NCI-H460 (cell line): ENCODE measurements around the gene CTNNA1. TPM values are rescaled to one million over a fixed set of nuclear protein-coding genes. Genes with fewer than 3 reads are reported as not detected.
"Not testable (repeated sequence)": the region's sequence is repeated elsewhere in the genome, so short reads cannot be mapped to it uniquely, and the experiment has no call there.

ENCODE experiments used
- DNase-seq: peaks from one replicate; pipeline ENCODE4 v3.0.0-alpha.2; 2016; ENCODE audit warnings: low read depth; ENCODE audit errors: extremely low read depth
- total RNA-seq: library from RNA; depleted of rRNA; stranded (reverse); fragments of >200 nt; shearing (Covaris generic); gene quantifications from 2 replicates; pipeline ENCODE4 v1.2.3, GENCODE V29; 2014

The CTNNA1 gene
- total RNA-seq, 1 experiment from 2014 or later, result 337 TPM

GRCh38 chr5:138883211-138883610 lies 130.0 kb downstream of the CTNNA1 start:
- DNase-seq, result no peak

- no peak for DNase-seq
Observed at GRCh38 chr5:138884094-138884493, 130.9 kb downstream of the CTNNA1 start.

GRCh38 chr5:138884554-138884953 lies 131.3 kb downstream of the CTNNA1 start:
- DNase-seq, result no peak

GRCh38 chr5:138889994-138890393 lies 136.8 kb downstream of the CTNNA1 start:
- DNase-seq, result no peak

- DNase-seq, result no peak
Observed at GRCh38 chr5:138890644-138891043, 137.4 kb downstream of the CTNNA1 start.

- DNase-seq, result no peak
Observed at GRCh38 chr5:138895918-138896317, 142.7 kb downstream of the CTNNA1 start.

GRCh38 chr5:138898299-138898698 lies 145.1 kb downstream of the CTNNA1 start:
- DNase-seq, result no peak

GRCh38 chr5:138898742-138899141 lies 145.5 kb downstream of the CTNNA1 start:
- DNase-seq, result no peak

- no peak for DNase-seq
Observed at GRCh38 chr5:138900281-138900965, 147.2 kb downstream of the CTNNA1 start.

- no peak for DNase-seq
Observed at GRCh38 chr5:138901716-138902115, 148.5 kb downstream of the CTNNA1 start.

- no peak for DNase-seq
Observed at GRCh38 chr5:138903130-138903775, 150.0 kb downstream of the CTNNA1 start.

GRCh38 chr5:138905541-138905940 lies 152.3 kb downstream of the CTNNA1 start:
- no peak for DNase-seq

- DNase-seq, result no peak
Observed at GRCh38 chr5:138909734-138910133, 156.5 kb downstream of the CTNNA1 start.

GRCh38 chr5:138910546-138911185 lies 157.4 kb downstream of the CTNNA1 start:
- DNase-seq, result no peak

- DNase-seq, result no peak
Observed at GRCh38 chr5:138911441-138911840, 158.2 kb downstream of the CTNNA1 start.

- no peak for DNase-seq
Observed at GRCh38 chr5:138912093-138912492, 158.9 kb downstream of the CTNNA1 start.

GRCh38 chr5:138913773-138914172 lies 160.5 kb downstream of the CTNNA1 start:
- DNase-seq, result no peak

- no peak for DNase-seq
Observed at GRCh38 chr5:138914338-138914737, 161.1 kb downstream of the CTNNA1 start.

- DNase-seq, result no peak
Observed at GRCh38 chr5:138918686-138919085, 165.5 kb downstream of the CTNNA1 start.

GRCh38 chr5:138920181-138920580 lies 167.0 kb downstream of the CTNNA1 start:
- no peak for DNase-seq

GRCh38 chr5:138921362-138921761 lies 168.1 kb downstream of the CTNNA1 start:
- not testable (repeated sequence) for DNase-seq

- no peak for DNase-seq
Observed at GRCh38 chr5:138922494-138922893, 169.3 kb downstream of the CTNNA1 start.
